ENCODE results near the gene VIM. TPM values are rescaled to one million over a fixed set of nuclear protein-coding genes. Genes with fewer than 3 reads are reported as not detected.
A peak's percentile ranks its signal among the peaks of the same experiment; 100 is the strongest.

Gene VIM
- total RNA-seq, 2 donors from 2014 or later = 1,131 to 1,699 TPM

- no peak overlapping the region for H3K27ac Mint-ChIP-seq
- ATAC-seq (replicated peaks) = peak; percentile 80
Observed at GRCh38 chr10:17273403-17273802, 45.4 kb downstream of the VIM start.

DNA sequence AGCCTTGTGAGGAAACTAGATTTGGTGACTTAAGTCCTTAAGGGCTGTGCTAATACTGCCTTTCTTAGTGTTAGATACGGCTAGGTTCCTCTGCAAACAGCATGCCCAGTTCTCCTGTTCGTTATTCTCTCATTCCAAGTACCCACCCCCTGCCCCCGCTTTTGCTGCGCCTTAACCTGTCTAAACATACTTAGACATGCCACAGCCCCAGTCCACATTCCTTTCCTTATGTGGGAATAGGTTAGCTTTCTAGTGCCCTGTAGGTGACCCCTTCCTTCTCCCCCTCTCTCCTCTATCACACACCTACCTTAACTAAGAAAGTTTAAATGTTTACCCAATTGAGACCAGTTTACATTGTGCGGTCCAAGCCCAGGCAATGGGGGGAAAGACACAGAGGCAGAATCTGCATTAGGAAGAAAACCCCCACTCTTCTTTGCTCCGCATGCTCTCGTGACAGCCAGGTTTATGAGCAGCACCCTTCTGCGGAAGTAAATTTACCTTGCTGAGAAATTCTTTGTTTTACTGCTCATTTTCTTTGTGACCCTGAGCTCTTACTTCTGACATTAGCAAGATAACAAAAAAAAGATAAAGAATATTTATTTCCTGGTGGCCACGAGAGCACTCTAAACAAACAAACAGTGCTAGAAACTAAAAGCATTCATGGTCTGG is 48.8 kb downstream of the VIM start:
- Mint-ChIP-seq H3K36me3 (ENCODE audit: low read depth) (no peaks in the 10 kb centered on the region), H3K4me3 (no peak overlapping the region), H3K4me1 (peaks cover 8% of the 10 kb centered on the region), H3K9me3 (peaks cover 10% of the 10 kb centered on the region), H3K27ac (no peak overlapping the region), H3K27me3 (peaks cover 10% of the 10 kb centered on the region)
- ATAC-seq (replicated peaks) = no peak

More at GRCh38 chr10:17273403-17273802, 45.4 kb downstream of the VIM start:
- no peaks in the 10 kb centered on the region for H3K36me3 Mint-ChIP-seq (ENCODE audit: low read depth)
- H3K9me3 Mint-ChIP-seq = no peaks in the 10 kb centered on the region
- H3K4me1 Mint-ChIP-seq = peaks cover 8% of the 10 kb centered on the region
- H3K27me3 Mint-ChIP-seq = peaks cover 8% of the 10 kb centered on the region
- no peak overlapping the region for H3K4me3 Mint-ChIP-seq

DNA sequence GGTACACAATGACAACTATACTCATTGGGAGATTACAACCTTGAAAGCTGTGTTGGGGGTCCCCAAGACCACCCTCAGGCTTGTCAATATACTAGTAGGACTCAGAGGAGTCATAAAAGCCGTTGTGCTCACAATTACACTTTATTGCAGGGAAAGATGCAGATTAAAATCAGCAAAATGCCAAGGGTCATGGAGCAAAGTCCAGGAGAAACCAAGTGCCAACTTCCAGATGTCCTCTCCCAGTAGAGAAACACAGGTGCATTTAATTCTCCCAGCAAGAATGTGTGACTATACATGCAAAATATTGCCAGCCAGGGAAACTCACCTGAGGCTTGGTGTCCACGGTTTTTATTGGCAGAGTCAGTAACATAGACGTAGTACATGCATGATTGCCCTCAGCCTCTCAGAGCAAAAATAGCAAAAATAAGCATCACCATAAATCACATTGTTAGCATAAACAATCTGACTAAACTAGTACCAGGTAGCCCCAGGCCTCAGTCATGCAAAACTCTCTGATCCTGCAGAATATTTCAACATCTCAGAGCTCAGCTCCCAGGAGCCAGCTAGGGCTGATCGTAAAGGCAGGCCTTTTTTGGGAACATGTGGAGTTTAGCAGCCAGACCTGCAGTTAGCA is 50.7 kb downstream of the VIM start:
- H3K27ac Mint-ChIP-seq = no peak overlapping the region
- no peaks in the 10 kb centered on the region for H3K36me3 Mint-ChIP-seq (ENCODE audit: low read depth)
- peaks cover 14% of the 10 kb centered on the region for H3K27me3 Mint-ChIP-seq
- peaks cover 16% of the 10 kb centered on the region for H3K9me3 Mint-ChIP-seq
- H3K4me1 Mint-ChIP-seq = peaks cover 3% of the 10 kb centered on the region
- ATAC-seq (replicated peaks) = no peak
- H3K4me3 Mint-ChIP-seq = no peak overlapping the region

DNA sequence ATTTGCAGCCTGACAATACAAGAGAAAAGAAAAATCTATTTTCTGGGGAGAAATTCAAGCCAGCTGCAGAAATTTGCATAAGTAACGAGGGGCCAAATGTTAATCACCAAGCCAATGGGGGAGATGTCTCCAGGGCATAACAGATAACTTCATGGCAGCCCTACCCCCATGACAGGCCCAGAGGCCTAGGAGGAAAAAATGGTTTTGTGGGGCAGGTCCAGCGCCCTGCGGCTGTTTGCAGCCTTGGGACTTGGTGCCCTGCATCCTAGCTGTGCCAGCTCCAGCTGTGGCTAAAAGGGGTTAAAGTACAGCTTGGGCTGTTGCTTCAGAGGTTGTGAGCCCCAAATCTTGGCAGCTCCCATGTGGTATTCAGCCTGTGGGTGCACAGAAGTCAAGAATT is 54.3 kb downstream of the VIM start:
- no peak for ATAC-seq (replicated peaks)
- Mint-ChIP-seq H3K4me3 (no peak overlapping the region), H3K27me3 (peaks cover 16% of the 10 kb centered on the region), H3K4me1 (no peaks in the 10 kb centered on the region), H3K9me3 (peaks cover 18% of the 10 kb centered on the region), H3K36me3 (ENCODE audit: low read depth) (no peaks in the 10 kb centered on the region), H3K27ac (no peak overlapping the region)

DNA sequence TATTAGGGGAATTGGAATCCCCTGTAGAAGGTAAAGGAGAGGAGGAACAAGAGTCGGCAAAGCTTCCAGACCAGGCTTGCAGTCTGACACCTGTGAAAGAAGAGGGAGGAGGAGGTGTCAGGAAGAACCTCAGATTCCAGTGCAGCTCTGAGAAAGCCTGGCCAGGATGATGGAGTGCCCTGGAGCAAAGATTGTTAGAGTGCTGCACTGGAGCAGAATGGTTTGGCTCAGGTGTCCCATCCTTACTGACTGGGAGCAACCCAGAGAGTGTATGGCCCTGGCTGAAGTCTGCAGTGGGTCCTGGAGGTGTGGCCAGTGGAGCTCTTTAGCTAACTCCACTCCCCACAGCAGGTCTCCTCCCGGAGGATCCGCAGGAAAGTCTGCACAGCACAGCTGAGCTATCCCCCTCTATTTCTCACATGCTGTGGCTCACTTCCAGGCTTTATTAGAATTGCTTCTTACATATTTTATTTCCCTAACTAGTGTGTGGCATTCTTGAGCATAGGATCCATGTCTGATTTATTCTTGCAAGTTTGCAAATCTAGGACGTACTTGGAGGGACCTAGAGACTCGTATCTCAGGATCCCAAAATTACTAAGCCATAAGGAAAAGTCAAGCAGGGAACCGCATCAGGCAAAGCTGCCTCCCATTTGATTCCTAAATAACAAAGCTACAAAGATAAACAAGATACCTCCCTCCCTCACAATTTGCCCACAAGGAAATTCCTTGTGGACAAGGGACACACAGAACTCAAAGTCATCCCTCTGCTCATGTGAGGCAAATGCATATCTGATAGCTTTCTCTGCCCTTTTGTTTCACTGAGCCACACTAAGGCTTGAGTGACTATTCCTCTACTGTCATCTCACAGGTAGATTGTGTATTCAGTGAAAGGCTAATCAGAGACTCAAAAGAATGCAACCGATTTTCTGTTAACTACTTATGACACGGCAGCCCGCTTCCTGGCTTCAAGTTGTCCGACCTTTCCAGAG is 58.8 kb downstream of the VIM start:
- Mint-ChIP-seq H3K4me1 (no peaks in the 10 kb centered on the region), H3K36me3 (ENCODE audit: low read depth) (no peaks in the 10 kb centered on the region), H3K27me3 (peaks cover 23% of the 10 kb centered on the region), H3K27ac (no peak overlapping the region), H3K9me3 (peaks cover 9% of the 10 kb centered on the region), H3K4me3 (no peak overlapping the region)
- no peak for ATAC-seq (replicated peaks)

Other genes with a start within 250 kb of the VIM start
- under 1 TPM; 0.41 to 0.45 TPM for gene CUBN, start 98.4 kb upstream of the VIM start, total RNA-seq
- gene TRDMT1, start 26.6 kb upstream of the VIM start, total RNA-seq = 1 to 10 TPM; 3.3 to 6.7 TPM
- under 1 TPM in 1 of 2 donors, not detected in 1; 0.84 TPM for gene ST8SIA6, start 226.4 kb downstream of the VIM start, total RNA-seq

Measured in activated T-helper 17 cell treated with anti-CD3 and anti-CD28 coated beads, Interleukin-2, amount 50 U/mL, for 72 hours (primary cell).